Activated CD8-positive, alpha-beta memory T cell treated with anti-CD3 and anti-CD28 coated beads, Interleukin-2, amount 50 U/mL, for 24 hours (primary cell): ENCODE results near the gene MS4A12.
"Not testable (repeated sequence)": the region's sequence is repeated elsewhere in the genome, so short reads cannot be mapped to it uniquely, and the experiment has no call there.

ENCODE experiments used
- DNase-seq: peaks from one replicate; pipeline ENCODE4 v3.0.0-alpha.2; 2020; ENCODE audit errors: extremely low read depth

Gene MS4A12

DNA sequence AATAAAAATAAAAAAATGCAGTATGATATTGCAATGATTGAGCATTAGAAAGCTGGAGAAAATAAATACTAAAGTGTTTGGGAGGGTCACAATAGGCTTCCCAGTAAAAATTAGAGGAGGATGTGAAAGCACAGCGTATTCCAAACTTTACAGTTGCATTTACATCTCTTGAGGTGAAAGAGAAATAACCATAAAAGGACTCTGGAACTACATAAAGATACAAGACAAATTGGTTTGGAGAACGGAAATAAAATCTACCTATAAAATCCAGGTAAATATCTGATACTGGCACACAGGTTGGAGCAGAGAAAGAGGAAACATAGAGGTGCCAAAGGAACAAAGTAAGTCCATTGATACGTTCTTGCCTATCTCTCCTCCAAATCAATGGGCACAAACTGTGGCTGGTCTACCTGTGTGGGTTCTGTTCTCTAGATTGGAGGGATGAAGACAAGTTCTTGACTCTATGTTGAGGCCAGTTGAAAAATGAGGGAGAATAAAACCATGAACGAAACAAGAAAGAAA is at the start of gene MS4A12:
TSS of gene MS4A12 (plus strand) at position 291 of the 522 bp plus-strand sequence. CDS start 4,541 bp downstream, outside the sequence.
- DNase-seq: no peak

DNA sequence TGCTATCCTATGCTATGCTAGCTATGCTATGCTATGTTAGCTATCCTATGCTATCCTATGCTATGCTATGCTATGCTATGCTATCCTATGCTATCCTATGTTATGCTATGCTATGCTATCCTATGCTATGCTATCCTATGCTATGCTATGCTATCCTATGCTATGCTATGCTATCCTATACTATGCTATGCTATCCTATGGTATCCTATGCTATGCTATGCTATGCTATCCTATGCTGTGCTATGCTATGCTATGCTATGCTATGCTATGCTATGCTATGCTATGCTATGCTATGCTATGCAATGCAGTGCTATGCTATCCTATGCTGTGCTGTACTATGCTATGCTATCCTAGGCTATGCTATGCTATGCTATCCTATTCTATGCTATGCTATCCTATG is 45.5 kb upstream of the MS4A12 start:
- no peak for DNase-seq

DNA sequence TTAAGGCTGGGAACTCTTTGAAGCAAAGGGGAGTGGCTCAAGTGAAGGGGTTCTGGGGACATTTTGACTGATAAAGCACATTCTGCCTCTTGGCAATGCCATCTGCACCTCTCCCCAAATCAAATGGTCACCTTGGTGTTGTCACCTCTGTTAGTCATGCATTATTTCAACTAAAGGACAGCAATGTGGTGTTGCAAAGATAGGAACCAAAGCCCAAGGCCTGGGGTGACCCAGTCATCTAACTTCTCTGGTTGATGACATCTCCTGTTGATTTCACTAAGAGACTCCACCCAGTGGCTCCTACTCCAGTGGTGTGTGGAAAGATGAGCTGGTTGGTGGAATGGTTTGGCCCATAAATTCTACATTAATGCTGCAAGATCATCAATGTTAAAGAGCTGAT is 44.7 kb upstream of the MS4A12 start:
- no peak for DNase-seq

DNA sequence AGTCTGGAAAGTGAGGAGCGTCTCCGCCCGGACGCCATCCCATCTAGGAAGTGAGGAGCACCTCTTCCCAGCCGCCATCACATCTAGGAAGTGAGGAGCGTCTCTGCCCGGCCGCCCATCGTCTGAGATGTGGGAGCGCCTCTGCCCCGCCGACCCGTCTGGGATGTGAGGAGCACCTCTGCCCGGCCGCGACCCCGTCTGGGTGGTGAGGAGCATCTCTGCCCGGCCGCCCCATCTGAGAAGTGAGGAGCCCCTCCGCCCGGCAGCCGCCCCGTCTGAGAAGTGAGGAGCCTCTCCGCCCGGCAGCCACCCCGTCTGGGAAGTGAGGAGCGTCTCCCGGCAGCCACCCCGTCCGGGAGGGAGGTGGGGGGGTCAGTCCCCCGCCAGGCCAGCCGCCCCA is 41.4 kb upstream of the MS4A12 start:
- not testable (repeated sequence) for DNase-seq

- no peak for DNase-seq
Observed at GRCh38 chr11:60454212-60454611, 38.4 kb upstream of the MS4A12 start.

GRCh38 chr11:60455531-60456042 is 37.0 kb upstream of the MS4A12 start, which contains the start of gene MS4A1:
Gene MS4A1 (plus strand): TSS chr11:60455847. CDS start chr11:60462375, 6,528 bp downstream.
- DNase-seq: no peak

DNA sequence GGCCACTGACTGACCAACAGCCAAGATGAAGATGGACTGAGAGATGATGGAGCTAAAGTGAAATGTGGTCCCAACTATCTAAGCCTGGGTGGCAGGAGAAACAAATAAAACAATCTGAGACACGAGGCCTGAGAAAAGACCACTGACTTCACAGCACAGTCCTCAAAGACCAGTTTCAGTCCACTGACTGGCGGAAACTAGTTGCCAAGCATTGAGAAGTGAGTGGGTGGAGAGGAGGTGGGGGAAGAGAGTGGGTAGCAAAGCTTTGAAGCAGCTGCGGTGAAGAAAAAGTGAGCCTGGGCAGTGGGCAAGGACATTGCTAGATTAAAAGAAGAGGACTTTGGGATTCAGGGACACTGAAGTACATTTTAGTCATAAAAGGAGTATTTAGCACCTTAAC is 35.0 kb upstream of the MS4A12 start:
- no peak for DNase-seq

DNA sequence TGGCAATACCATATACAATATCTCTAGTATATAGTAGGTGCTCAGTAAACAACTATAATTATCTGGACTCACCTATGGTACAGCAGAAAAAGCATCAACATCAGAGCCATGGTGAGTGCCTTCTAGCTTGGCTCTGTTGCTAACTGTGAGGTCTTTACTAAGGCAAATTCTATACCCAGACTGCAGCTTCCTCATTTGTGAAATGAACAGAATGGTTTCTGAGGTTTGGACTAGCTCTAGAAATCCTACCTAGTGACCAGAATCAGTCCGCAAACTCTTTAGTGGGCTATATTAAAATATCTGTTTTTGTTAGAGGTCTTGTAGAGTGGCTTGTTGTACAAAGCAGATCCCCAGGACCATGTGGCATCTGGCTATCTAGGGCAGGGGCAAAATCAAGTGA is 33.2 kb upstream of the MS4A12 start:
- DNase-seq: no peak

DNA sequence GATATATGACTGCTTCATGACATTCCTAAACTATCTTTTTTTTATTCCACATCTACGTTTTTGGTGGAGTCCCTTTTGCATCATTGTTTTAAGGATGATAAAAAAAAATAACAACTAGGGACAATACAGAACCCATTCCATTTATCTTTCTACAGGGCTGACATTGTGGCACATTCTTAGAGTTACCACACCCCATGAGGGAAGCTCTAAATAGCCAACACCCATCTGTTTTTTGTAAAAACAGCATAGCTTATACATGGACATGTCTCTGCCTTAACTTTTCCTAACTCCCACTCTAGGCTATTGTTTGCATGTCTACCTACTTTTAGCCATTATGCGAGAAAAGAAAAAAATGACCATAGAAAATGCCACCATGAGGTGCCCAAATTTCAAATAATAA is 23.7 kb upstream of the MS4A12 start:
- DNase-seq: no peak

- no peak for DNase-seq
Observed at GRCh38 chr11:60469723-60470122, 22.9 kb upstream of the MS4A12 start.

DNA sequence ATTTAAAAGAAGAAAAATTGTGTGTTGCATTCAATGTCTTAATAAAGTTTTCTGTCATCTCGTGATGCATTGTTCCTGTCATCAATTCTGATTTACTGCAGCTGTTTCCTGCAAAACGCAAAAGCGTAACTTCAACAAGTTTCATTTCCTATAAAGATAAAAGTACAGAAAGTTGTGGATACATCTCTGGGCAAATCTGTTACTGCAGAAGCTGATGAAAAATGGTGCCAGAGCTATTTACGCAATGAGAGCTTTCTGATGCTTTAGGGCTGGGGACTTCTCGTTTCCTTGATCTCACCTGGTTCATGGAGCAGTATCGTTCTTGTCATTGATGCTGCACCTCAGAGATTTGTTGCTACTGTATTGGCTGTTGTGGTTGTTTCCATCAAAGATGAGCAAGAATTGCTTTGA is 15.5 kb upstream of the MS4A12 start:
- DNase-seq: no peak

GRCh38 chr11:60482361-60482760 is 10.2 kb upstream of the MS4A12 start:
- DNase-seq: no peak

DNA sequence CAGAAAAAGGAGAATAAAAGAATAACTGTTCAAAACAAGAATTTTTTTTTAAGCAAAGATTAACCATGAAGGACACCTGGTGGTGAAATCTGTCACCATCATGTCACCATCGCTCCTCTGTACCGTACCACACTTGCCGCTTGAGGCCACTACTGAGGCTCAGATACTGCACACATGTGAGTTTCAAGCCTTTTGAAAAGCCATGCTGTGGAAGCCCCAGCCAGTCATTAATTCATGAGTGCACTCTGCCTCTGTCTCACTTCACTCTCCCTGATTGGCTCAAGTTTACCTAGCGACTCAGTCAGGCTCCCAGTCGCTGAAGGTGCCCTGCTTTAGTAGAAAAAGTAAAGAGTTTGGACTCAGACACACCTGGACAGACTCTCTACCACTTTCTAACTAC is 6.6 kb upstream of the MS4A12 start:
- no peak for DNase-seq

DNA sequence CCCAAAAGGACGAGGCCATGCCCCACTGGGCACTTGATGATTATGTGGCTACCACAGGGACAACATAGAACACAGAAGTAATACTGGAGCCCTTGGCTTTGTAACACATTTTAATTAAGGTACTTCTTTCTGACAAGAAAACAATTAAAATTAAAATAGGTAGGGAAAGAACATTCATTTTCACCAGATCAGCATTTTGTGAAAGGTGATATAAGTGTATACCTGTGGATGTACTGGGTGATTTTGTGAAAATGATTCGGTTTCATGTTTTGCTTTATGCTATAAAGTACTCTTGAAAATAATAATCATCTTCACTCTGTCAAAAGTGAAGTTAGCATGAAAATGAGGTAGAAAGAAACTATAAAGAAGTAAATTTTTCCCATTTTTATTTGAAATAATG is 876 bp downstream of the MS4A12 start:
- no peak for DNase-seq

DNA sequence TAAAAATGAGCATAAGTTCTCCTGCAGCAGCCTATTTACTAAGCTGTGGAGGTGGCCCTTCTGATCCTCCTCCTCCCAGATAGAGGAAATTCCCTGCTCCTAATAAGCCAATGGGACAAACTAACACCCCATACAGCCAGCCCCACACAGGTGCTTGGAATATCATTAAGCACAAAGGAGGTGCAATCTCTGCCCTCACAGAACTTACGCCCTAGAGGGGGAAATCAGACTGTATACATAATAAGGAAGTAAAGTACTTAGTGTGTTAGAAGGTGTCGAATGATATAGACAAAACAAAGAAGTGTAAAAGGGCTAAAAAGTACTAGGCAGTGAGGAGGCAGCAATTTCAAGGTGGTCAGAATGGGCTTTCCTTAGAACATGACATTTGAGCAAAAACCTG is 5.8 kb downstream of the MS4A12 start:
- no peak for DNase-seq

DNA sequence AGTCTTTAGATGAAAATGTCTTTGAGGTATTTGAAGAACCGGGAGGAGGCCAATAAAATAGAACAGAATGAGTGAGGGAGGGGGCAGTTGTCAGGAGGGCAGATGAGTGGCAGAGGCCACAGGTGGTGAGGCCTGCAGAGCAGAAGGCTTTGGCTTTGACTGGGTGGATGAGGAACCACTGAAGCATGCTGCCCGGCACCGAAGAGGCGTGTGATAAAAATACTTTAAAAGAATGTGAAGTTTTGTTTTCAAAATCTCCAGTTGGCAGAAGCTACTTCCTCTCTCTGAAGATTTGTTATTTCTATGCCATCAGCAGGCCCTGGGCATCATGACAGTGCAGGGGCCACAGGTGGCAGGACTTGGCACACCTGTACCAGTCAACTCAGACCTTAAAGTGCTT is 6.3 kb downstream of the MS4A12 start:
- DNase-seq: no peak

DNA sequence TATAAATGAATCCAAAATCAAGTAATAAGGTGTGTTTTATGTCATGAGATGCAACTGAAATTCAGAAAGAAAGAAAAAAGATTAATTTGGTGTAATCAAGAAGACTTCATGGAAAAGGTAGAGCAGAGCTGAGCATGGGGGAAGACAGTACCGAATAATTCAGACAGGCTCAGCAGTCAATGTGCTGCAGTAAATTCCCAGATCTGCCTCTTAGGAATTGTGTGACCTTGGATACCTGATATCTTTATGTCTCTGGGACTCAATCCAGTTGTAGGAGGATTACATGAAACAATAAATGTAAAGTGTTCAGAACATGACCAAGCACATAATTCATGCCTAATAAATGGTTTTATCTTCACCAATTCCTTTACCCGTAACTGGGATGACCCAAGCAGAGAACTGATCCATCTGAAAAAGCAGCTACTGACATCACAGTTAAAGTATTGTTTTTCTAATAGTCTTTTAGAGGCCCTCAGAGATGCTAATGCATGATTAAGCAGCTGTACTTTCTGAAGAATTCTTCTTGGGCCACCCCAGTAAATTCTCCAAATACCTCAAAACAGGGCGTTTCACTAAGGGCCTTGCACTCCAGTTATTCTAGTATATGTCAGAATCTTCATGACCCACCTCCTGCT is 7.8 kb downstream of the MS4A12 start:
- no peak for DNase-seq

DNA sequence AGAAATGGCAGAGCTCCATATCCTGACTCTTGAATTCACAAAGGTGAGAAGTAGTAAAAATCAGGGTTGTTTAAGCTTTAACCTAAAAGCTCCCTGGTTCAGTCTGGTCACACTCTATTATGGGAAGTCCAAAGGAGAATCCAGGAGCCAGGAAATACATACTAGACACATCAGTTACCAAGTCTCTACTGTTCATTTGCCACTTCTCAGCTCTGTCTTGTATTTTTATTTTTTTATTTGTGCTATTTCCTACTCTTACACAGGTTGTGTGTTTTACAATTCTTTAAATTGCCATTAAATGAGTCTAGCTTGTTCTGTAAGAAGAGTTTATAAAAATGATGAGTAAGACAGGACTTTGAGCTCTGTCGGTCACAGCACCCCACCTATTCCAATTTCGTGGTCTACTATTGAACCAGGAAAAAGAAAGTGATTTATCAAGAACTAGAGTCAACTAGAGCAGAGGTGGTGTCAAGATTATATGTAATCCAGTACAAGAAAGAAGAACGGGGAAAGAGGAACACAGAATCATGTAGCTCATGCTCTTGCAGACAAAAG is 9.7 kb downstream of the MS4A12 start:
- no peak for DNase-seq

- DNase-seq: no peak
Observed at GRCh38 chr11:60504219-60504905, 11.8 kb downstream of the MS4A12 start.

GRCh38 chr11:60509609-60510008 is 17.0 kb downstream of the MS4A12 start:
- DNase-seq: not testable (repeated sequence)

DNA sequence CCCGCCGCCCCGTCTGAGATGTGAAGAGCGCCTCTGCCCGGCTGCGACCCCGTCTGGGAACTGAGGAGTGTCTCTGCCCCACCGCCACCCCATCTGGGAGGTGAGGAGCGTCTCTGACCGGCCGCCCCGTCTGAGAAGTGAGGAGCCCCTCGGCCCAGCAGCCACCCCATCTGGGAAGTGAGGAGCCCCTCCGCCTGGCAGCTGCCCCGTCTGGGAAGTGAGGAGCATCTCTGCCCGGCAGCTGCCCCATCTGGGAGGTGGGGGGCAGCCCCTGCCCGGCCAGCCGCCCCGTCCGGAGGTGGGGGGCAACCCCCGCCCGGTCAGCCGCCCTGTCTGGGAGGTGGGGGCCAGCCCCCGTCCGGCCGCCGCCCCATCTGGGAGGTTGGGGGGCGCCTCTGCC is 17.6 kb downstream of the MS4A12 start:
- DNase-seq: not testable (repeated sequence)

- no peak for DNase-seq
Observed at GRCh38 chr11:60511393-60511792, 18.8 kb downstream of the MS4A12 start.
